ENCODE results near the gene KDM1B.
"Not testable (repeated sequence)": the region's sequence is repeated elsewhere in the genome, so short reads cannot be mapped to it uniquely, and the experiment has no call there.

Gene KDM1B

DNA sequence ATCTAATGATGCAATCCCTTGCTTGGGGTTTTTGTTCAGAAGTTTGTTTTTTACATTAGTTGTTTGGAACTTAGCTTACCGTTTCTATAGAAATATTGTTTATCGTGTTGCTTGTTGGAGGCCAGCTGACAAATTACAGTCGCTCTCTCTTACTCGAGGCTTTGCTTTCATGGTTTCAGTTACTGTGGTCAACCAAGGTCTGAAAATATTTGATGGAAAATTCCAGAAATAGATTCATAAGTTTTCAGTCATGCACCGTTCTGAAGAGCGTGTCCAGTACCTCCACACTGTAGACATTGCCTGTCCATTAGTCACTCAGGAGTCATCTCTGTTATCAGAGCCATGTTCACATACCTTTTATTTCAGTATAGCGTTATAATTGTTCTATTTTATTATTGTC, 61.2 kb downstream of the KDM1B start:
- no peak for DNase-seq (ENCODE audit: low read depth, low spot score)
- H3K4me3 ChIP-seq (ENCODE audit: low read length), result no peak overlapping the region

DNA sequence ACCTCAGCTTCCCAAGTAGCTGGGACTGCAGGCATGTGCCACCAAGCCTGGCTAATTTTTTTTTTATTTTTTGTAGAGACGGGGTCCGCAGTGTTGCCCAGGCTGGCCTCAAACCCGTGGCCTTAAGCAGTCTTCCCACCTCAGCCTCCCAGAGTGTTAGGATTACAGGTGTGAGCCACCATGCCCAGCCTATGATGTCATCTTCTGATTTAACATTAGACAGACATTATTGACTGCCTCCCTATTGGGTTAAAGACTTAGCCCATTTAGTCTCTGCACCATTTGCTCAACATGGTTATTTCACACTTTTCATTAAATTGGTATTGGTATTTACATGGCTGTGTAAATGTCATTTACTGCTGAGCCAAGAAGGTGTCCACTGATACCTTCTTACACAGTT, 63.0 kb downstream of the KDM1B start:
- no peak for DNase-seq (ENCODE audit: low read depth, low spot score)
- no peak overlapping the region for H3K4me3 ChIP-seq (ENCODE audit: low read length)

DNA sequence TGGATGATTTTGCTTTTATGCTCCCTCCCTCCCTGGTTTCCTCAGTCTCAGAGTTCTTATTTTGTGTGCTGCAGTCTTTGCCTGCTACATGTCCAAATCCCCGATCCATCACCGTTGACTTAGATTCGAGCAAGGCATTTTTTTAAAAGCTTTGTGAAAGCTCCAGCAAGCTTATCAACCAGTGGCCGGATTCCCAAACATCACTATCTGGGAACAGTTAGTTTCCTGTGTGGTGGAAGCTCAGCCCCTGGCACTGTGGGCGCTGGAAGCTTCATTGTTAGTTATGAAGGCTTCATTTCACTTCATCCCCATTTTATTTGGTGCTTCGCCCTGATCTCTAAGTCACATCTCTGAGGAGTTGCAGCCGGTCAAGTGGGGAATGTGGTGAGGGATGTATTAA, 64.4 kb downstream of the KDM1B start:
- no peak overlapping the region for H3K4me3 ChIP-seq (ENCODE audit: low read length)
- DNase-seq (ENCODE audit: low read depth, low spot score), result no peak

DNA sequence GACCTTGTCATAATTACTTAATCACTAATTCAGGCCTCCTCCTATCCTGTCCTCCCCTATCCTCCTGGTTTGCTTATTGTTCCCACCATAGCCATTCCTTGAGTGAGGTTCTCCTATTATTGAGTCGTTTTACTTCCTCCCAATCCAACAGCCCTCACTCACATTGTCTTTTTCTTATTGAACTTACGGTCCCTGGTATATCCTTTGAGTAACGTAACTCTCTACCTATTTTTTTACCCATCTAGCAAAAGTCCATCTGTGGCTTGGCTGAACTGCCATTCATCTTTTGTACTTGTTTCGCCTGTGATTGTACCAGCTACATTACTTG, 66.0 kb downstream of the KDM1B start:
- no peak overlapping the region for H3K4me3 ChIP-seq (ENCODE audit: low read length)
- DNase-seq (ENCODE audit: low read depth, low spot score), result no peak

DNA sequence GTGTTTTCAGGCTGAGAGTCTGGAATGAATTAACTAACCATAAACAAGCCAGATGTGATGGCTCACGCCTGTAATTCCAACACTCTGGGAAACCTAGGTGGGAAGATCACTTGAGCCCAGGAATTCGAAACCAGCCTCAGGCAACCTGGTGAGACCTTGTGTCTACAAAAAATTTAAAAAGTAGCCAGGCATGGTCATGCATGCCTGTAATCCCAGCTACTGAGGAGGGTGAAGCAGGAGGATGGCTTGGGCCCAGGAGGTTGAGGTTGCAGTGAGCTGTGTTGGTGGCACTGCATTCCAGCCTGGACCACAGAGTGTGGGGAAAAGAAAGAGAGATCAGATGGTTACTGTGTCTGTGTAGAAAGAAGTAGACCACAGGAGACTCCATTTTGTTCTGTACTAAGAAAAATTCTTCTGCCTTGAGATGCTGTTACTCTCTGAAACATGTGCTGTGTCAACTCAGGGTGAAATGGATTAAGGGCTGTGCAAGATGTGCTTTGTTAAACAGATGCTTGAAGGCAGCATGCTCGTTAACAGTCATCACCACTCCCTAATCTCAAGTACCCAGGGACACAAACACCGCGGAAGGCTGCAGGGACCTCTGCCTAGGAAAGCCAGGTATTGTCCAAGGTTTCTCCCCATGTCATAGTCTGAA, 71.4 kb downstream of the KDM1B start:
- H3K4me3 ChIP-seq (ENCODE audit: low read length); DNase-seq (ENCODE audit: low read depth, low spot score): not testable (repeated sequence)

DNA sequence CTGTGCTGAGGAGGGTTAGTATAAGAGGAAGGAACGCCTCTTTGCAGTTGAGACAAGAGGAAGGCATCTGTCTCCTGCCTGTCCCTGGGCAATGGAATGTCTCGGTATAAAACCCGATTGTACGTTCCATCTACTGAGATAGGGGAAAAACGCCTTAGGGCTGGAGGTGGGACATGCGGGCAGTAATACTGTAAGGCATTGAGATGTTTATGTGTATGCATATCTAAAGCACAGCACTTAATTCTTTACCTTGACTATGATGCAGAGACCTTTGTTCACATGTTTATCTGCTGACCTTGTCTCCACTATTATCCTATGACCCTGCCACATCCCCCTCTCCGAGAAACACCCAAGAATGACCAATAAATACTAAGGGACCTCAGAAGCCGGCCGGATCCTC, 71.9 kb downstream of the KDM1B start:
- H3K4me3 ChIP-seq (ENCODE audit: low read length); DNase-seq (ENCODE audit: low read depth, low spot score): not testable (repeated sequence)

DNA sequence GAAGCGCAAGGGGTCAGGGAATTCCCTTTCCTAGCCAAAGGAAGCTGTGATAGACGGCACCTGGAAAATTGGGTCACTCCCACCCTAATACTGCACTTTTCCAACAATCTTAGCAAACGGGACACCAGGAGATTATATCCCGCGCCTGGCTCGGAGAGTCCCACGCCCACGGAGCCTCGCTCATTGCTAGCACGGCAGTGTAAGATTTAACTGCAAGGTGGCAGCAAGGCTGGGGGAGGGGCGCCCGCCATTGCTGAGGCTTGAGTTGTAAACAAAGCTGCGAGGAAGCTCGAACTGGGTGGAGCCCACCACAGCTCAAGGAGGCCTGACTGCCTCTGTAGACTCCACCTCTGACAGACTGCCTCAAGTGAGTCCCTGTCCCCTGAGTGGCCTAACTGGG, 73.4 kb downstream of the KDM1B start:
- not testable (repeated sequence) for DNase-seq (ENCODE audit: low read depth, low spot score); H3K4me3 ChIP-seq (ENCODE audit: low read length)

DNA sequence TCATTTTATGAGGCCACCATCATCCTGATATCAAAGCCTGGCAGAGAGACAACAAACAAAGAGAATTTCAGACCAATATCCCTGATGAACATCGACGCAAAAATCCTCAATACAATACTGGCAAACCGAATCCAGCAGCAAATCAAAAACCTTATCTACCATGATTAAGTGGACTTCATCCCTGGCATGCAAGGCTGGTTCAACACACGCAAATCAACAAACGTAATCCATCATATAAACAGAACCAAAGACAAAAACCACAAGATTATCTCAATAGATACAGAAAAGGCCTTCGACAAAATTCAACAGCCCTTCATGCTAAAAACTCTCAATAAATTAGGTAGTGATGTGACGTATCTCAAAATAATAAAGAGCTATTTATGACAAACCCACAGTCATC, 76.6 kb downstream of the KDM1B start:
- DNase-seq (ENCODE audit: low read depth, low spot score); H3K4me3 ChIP-seq (ENCODE audit: low read length): not testable (repeated sequence)

DNA sequence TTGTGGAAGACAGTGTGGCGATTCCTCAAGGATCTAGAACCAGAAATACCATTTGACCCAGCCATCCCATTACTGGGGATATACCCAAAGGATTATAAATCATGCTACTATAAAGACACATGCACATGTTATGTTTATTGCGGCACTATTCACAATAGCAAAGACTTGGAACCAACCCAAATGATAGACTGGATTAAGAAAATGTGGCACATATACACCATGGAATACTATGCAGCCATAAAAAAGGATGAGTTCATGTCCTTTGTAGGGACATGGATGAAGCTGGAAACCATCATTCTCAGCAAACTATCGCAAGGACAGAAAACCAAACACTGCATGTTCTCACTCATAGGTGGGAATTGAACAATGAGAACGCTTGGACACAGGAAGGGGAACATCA, 78.5 kb downstream of the KDM1B start:
- not testable (repeated sequence) for H3K4me3 ChIP-seq (ENCODE audit: low read length); DNase-seq (ENCODE audit: low read depth, low spot score)

DNA sequence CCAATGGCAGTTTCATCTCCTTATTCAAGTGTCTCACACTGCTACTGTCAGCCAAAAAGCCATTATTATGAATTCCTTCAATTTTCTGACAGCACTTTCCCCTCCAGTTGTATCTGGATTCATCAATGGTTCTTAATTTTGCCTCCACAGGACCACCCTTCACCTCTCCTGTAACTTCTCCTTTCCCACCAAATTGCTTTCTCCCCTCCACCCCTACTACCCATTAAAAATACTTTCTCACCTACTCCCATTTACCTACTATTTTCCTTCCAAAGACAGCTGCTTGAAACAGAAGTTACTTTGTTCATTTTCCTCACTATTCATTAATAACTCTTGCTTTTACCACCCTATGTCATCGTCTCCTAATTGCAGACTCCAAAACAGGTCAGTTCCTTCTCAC, 79.3 kb downstream of the KDM1B start:
- H3K4me3 ChIP-seq (ENCODE audit: low read length), result no peak overlapping the region
- DNase-seq (ENCODE audit: low read depth, low spot score), result no peak

DNA sequence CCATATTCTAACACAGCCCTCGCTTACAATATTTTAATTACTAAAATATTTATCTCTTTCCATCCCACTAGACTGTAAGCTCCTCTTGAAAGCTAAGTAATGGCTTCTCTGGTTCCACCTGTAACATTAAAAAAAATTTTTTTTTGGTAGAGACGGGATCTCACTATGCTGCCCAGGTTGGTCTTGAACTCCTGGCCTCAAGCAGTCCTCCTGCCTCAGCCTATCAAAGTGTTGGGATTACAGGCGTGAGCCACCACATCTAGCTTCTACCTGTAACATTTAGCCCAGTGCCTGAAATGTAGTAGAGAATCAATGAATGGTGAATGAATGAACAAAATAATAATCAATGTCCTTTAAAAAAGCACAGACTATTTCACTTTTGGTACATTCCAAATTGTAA, 80.3 kb downstream of the KDM1B start:
- no peak overlapping the region for H3K4me3 ChIP-seq (ENCODE audit: low read length)
- DNase-seq (ENCODE audit: low read depth, low spot score), result no peak

DNA sequence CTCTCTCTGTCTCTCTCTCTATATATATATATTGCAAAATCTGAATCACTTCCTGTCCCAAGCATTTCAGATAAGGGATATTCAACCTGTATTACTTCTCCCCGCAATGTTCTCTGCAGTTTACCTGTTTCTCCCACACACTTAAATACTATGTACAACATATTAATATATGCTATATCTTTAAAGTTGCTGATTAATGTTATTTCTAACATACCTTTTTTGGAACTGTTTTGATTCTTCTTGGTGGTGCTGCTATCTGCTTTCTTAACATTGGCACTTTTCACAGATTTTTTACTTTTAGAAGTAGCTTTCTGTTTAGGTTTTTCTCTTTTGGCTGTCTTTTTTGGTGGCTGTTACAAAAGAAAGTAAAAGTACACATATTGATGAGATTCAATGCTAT, 81.9 kb downstream of the KDM1B start:
- no peak for DNase-seq (ENCODE audit: low read depth, low spot score)
- no peak overlapping the region for H3K4me3 ChIP-seq (ENCODE audit: low read length)

DNA sequence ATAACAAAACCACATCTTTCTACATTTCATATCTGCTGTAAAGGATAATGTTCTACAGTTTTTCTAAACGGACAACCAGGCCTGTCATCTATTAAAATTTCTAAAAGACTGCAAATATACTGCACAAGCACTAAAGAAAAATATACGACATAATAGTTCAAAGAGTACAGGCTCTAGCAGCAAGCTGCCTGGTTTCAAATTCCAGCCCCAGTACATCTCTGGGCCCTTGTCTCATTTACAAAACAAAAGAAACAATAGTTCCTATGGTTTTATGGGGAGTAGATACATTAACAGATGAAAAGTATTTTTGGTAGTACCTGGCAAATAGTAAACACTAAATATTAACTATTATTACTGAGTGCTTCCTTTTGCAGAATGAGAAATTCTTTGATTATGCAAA, 85.0 kb downstream of the KDM1B start:
- no peak for DNase-seq (ENCODE audit: low read depth, low spot score)
- no peak overlapping the region for H3K4me3 ChIP-seq (ENCODE audit: low read length)

DNA sequence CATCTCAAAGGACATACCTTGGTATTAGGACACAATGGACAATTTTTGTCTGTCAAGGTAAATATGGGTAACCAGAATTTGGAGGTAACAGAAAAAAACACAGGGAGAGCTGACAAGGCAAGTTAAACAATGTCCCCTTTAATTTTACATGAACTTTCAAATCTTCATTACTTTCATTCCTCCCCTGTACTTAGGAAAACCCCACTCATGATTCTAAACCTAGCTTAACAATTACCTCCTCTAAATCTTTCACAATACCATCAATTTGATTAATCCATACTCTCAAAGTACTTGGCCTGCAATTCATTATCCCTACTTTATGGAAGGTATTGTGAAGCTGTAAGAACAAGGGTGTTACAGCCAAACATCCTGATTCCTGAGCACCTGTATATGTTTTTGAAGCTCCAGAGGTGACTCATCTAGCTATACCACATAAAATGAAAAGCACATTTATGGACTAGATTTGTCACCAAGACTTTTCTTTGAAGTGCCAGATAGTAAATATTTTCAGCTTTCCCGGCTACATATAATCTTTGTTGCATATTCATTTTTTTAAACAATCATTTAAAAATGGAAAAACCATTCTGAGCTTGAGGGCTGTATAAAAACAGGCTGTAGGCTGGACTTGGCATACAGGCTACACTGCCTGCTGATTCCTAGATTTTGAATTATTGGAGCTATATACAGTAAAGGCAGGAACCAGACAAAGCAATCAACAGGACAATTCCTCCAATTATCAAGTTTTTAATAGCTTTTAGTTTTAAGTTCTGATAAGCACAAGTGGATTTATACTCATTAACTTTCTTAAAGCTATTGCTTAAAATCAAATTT, 86.2 kb downstream of the KDM1B start:
- H3K4me3 ChIP-seq (ENCODE audit: low read length), result no peak overlapping the region
- DNase-seq (ENCODE audit: low read depth, low spot score), result peak; percentile 46

DNA sequence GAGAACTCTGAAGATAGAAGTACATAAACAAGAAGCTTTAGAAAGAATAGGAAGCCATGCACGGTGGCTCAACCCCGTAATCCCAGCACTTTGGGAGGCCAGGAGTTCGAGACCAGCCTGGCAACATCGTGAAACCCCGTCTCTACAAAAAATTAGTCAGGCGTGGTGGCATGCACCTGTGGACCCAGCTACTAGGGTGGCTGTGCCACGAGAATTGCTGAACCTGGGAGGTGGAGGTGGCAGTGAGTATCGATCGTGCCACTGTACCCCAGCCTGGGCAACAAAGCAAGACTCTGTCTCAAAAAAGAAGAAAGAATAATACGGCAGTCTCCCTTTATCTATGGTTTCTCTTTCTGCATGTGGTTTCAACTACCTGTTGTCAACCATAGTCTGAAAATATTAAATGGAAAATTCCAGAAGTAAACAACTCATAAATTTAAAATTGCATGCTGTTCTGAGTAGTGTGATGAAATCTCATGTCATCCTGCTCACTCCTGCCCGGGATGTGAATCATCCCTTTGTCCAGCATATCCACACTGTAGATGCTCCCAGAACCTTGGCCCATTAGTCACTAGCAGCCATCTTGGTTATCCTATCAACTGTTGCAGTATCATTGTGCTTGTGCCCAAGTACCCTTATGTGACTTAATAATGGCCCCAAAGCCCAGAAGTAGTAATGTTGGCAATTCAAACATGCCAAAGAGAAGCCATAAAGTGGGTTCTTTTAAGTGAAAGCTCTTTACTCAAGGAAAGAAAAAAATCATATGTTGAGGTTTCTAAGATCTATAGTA, 87.0 kb downstream of the KDM1B start:
- no peak overlapping the region for H3K4me3 ChIP-seq (ENCODE audit: low read length)
- DNase-seq (ENCODE audit: low read depth, low spot score), result no peak

DNA sequence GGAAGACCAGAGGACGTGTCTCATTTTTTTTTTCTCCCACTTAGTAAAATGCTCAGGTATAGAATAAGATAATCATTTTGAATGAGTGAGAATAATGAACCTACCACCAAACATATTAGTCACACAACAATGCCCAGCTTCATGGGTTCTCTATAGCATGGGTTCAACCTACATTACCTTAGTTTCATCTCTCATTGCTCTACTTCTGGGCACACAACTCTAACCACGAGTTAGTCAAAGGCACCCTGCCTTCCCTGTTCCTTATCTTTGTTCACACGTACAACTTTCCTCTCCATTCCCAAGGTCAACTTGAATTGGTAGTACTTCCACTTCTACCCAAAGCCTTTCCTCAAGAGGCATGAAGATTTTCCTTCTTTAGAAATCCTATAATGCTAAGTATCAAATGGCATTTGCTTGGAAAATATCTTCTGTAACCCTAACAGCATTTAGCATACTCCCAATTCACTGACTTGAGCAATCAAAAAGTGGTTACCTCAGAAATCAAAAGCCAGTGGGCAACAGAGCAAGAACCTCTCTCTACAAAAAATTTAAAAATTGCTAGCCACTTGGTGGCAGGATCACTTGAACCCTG, 88.2 kb downstream of the KDM1B start:
- no peak overlapping the region for H3K4me3 ChIP-seq (ENCODE audit: low read length)
- DNase-seq (ENCODE audit: low read depth, low spot score), result no peak

DNA sequence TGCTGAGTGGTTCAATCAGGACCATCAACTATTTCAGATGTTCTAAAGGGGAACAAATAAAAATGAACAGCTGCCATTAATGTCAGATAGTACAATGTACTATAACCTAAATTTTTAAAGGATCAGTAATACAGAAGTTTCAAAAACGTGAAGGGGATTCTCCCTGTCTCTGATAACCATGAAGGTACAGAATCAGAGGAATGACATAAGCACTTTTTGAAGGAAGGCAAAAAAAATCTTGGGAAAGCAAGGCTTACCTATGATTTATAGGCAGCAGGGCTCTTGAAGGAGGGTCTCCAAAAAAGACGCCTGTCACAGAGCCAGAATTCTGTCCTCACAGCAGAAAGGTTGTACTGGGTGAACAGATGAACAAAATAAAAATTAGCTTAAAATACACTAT, 89.0 kb downstream of the KDM1B start:
- DNase-seq (ENCODE audit: low read depth, low spot score), result no peak
- H3K4me3 ChIP-seq (ENCODE audit: low read length), result no peak overlapping the region

DNA sequence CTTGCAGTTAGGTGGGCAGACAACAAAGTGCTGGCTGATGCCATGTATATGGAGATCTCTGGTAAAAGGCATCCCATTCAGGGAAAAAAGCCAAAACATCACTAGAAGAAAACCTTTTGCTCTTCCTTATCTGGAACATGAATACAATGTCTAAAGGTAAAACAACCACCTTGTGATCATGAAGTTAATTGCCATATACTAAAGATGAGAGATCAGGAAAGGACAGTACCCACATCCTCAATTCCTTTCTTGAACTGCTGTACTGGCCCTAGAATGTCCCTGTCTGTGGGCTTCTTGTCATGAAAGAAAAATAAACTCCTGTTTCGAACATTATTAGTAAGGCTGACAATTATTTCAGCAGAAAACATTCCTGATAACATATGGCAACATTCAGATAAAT, 89.9 kb downstream of the KDM1B start:
- H3K4me3 ChIP-seq (ENCODE audit: low read length), result no peak overlapping the region
- no peak for DNase-seq (ENCODE audit: low read depth, low spot score)

DNA sequence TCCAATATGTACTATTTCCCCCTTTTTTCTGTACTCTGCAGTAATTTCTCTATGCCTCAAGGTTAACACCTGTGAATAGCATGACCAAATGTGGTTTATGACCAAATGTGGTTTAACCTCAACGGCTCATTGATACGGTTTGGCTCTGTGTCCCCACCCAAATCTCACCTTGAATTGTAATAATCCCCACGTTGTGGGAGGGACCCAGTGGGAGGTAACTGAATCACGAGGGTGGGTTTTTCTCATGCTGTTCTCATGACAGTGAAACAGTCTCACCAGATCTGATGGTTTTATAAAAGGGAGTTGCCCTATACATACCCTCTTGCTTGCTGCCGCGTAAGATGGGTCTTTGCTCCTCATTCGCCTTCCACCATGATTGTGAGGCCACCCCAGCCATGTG, 90.4 kb downstream of the KDM1B start:
- peak; percentile 35 for DNase-seq (ENCODE audit: low read depth, low spot score)
- H3K4me3 ChIP-seq (ENCODE audit: low read length), result no peak overlapping the region

DNA sequence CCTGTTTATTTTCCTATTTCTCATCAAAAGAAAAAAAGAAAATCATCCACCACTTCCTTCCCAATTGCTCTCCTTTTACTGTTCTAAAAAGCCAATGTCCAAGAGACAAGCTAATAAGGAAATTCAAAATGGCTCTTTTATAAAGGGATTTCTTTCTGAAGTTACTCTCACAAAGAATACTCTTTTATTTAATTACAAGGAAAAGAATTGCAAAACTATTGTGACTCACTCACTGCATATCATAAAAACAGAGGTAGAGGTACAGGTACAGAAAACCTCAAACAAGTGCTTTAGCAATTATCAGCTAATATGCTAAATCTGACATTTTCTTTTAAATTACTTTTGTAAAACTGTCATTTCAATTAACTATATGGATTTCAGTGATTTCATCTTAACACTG, 91.0 kb downstream of the KDM1B start:
- no peak overlapping the region for H3K4me3 ChIP-seq (ENCODE audit: low read length)
- no peak for DNase-seq (ENCODE audit: low read depth, low spot score)
